Activated T-helper 1 cell treated with anti-CD3 and anti-CD28 coated beads, Interleukin-12 subunit alpha, Interleukin-12 subunit beta, Interleukin-2, Interleukin-4 antibody, amounts not matched to agents 30 ng/mL and 10 ng/mL and 1 ng/mL, durations not matched to agents 14 hours and 24 hours and 36 hours (primary cell): Measurements from ENCODE around the gene FRS3. TPM values are rescaled to one million over a fixed set of nuclear protein-coding genes. Genes with fewer than 3 reads are reported as not detected.

Experiments
- DNase-seq: peaks from one replicate; pipeline ENCODE4 v3.0.0; 2021; ENCODE audit warnings: low spot score
- H3K27ac Mint-ChIP-seq: one replicate; pipeline ENCODE4 v1.8.0; 2021; ENCODE audit warnings: mild to moderate bottlenecking, mixed read lengths
- H3K27me3 Mint-ChIP-seq: one replicate; pipeline ENCODE4 v1.8.0; 2022; ENCODE audit warnings: mild to moderate bottlenecking, moderate library complexity, mixed read lengths; ENCODE audit not compliant: insufficient read depth
- H3K36me3 Mint-ChIP-seq: one replicate; pipeline ENCODE4 v1.8.0; 2021; ENCODE audit warnings: low read depth, mixed read lengths
- H3K4me1 Mint-ChIP-seq: one replicate; pipeline ENCODE4 v1.8.0; 2021; ENCODE audit warnings: low read depth, mixed read lengths
- H3K4me3 Mint-ChIP-seq: one replicate; pipeline ENCODE4 v1.8.0; 2021; ENCODE audit warnings: mild to moderate bottlenecking, moderate library complexity, mixed read lengths
- H3K9me3 Mint-ChIP-seq: one replicate; pipeline ENCODE4 v1.8.0; 2021; ENCODE audit warnings: mixed read lengths
- intact Hi-C: fragments of 100-400 bp; cut with micrococcal nuclease; formaldehyde crosslinking; loops from one replicate; pipeline ENCODE4 v1.15.1; 2024
- total RNA-seq: library from RNA; stranded (reverse); gene quantifications from 2 replicates; pipeline ENCODE4 v1.2.3, GENCODE V29; 2022

FRS3 gene
- total RNA-seq, 1 donor from 2014 or later = 5.3 TPM

- intact Hi-C loops = no loop called here
- H3K4me1 Mint-ChIP-seq = no peaks in the 10 kb centered on the region
- no peak for DNase-seq
- no peak overlapping the region for H3K27ac Mint-ChIP-seq
- no peaks in the 10 kb centered on the region for H3K36me3 Mint-ChIP-seq
- peaks cover 19% of the 10 kb centered on the region for H3K27me3 Mint-ChIP-seq
- H3K9me3 Mint-ChIP-seq = no peaks in the 10 kb centered on the region
- H3K4me3 Mint-ChIP-seq = no peak overlapping the region
Observed at GRCh38 chr6:41757931-41758640, 21.6 kb downstream of the FRS3 start.

- Mint-ChIP-seq H3K4me1 (no peaks in the 10 kb centered on the region), H3K36me3 (no peaks in the 10 kb centered on the region), H3K9me3 (no peaks in the 10 kb centered on the region), H3K27me3 (peaks cover 20% of the 10 kb centered on the region), H3K4me3 (no peak overlapping the region), H3K27ac (no peak overlapping the region)
- no peak for DNase-seq
- intact Hi-C loops = no loop called here
Observed at GRCh38 chr6:41757271-41757670, 22.4 kb downstream of the FRS3 start.

GRCh38 chr6:41756354-41756753 lies 23.3 kb downstream of the FRS3 start:
- Mint-ChIP-seq H3K27me3 (peaks cover 20% of the 10 kb centered on the region), H3K9me3 (no peaks in the 10 kb centered on the region), H3K36me3 (no peaks in the 10 kb centered on the region), H3K4me1 (no peaks in the 10 kb centered on the region), H3K4me3 (no peak overlapping the region), H3K27ac (no peak overlapping the region)
- DNase-seq = no peak
- intact Hi-C loops = no loop called here

GRCh38 chr6:41755895-41756294 lies 23.8 kb downstream of the FRS3 start:
- Mint-ChIP-seq H3K9me3 (no peaks in the 10 kb centered on the region), H3K27me3 (peaks cover 20% of the 10 kb centered on the region), H3K27ac (no peak overlapping the region), H3K4me1 (no peaks in the 10 kb centered on the region), H3K36me3 (no peaks in the 10 kb centered on the region), H3K4me3 (no peak overlapping the region)
- DNase-seq = no peak
- intact Hi-C loops = no loop called here

GRCh38 chr6:41750374-41750773 lies 29.3 kb downstream of the FRS3 start:
- Mint-ChIP-seq H3K36me3 (no peaks in the 10 kb centered on the region), H3K4me1 (no peaks in the 10 kb centered on the region), H3K4me3 (no peak overlapping the region), H3K27ac (no peak overlapping the region), H3K27me3 (peaks cover 18% of the 10 kb centered on the region), H3K9me3 (no peaks in the 10 kb centered on the region)
- intact Hi-C loops = no loop called here
- DNase-seq = no peak

GRCh38 chr6:41748542-41748941 lies 31.2 kb downstream of the FRS3 start:
- intact Hi-C loops = no loop called here
- H3K27ac Mint-ChIP-seq = no peak overlapping the region
- H3K4me1 Mint-ChIP-seq = no peaks in the 10 kb centered on the region
- peaks cover 7% of the 10 kb centered on the region for H3K27me3 Mint-ChIP-seq
- H3K36me3 Mint-ChIP-seq = no peaks in the 10 kb centered on the region
- no peak overlapping the region for H3K4me3 Mint-ChIP-seq
- H3K9me3 Mint-ChIP-seq = no peaks in the 10 kb centered on the region
- no peak for DNase-seq

- H3K9me3 Mint-ChIP-seq = no peaks in the 10 kb centered on the region
- intact Hi-C loops = no loop called here
- DNase-seq = no peak
- H3K4me1 Mint-ChIP-seq = no peaks in the 10 kb centered on the region
- H3K27ac Mint-ChIP-seq = no peak overlapping the region
- peaks cover 4% of the 10 kb centered on the region for H3K27me3 Mint-ChIP-seq
- H3K36me3 Mint-ChIP-seq = no peaks in the 10 kb centered on the region
- no peak overlapping the region for H3K4me3 Mint-ChIP-seq
Observed at GRCh38 chr6:41748102-41748477, 31.6 kb downstream of the FRS3 start.

- Mint-ChIP-seq H3K4me1 (no peaks in the 10 kb centered on the region), H3K9me3 (no peaks in the 10 kb centered on the region), H3K36me3 (no peaks in the 10 kb centered on the region), H3K27me3 (peaks cover 3% of the 10 kb centered on the region), H3K4me3 (no peak within 1 kb of the TSS), H3K27ac (no peak within 1 kb of the TSS)
- intact Hi-C loops = no loop called here
- no peak for DNase-seq
Observed at GRCh38 chr6:41747256-41748101, 32.2 kb downstream of the FRS3 start, which contains the start of gene PGC. Gene PGC (minus strand): TSS chr6:41747397. CDS start chr6:41747334, 63 bp downstream.

- no peaks in the 10 kb centered on the region for H3K9me3 Mint-ChIP-seq
- H3K36me3 Mint-ChIP-seq = no peaks in the 10 kb centered on the region
- H3K4me1 Mint-ChIP-seq = no peaks in the 10 kb centered on the region
- H3K27ac Mint-ChIP-seq = no peak overlapping the region
- peaks cover 4% of the 10 kb centered on the region for H3K27me3 Mint-ChIP-seq
- no peak overlapping the region for H3K4me3 Mint-ChIP-seq
- intact Hi-C loops = no loop called here
- no peak for DNase-seq
Observed at GRCh38 chr6:41746107-41746506, 33.6 kb downstream of the FRS3 start.

- Mint-ChIP-seq H3K9me3 (no peaks in the 10 kb centered on the region), H3K4me3 (no peak overlapping the region), H3K27ac (no peak overlapping the region), H3K4me1 (no peaks in the 10 kb centered on the region), H3K27me3 (peaks cover 1% of the 10 kb centered on the region), H3K36me3 (no peaks in the 10 kb centered on the region)
- no peak for DNase-seq
- intact Hi-C loops = no loop called here
Observed at GRCh38 chr6:41744236-41744787, 35.4 kb downstream of the FRS3 start.

GRCh38 chr6:41743406-41744235 lies 36.1 kb downstream of the FRS3 start:
- H3K9me3 Mint-ChIP-seq = no peaks in the 10 kb centered on the region
- no peaks in the 10 kb centered on the region for H3K4me1 Mint-ChIP-seq
- intact Hi-C loops = no loop called here
- H3K27me3 Mint-ChIP-seq = peaks cover 1% of the 10 kb centered on the region
- DNase-seq = no peak
- no peak overlapping the region for H3K4me3 Mint-ChIP-seq
- no peak overlapping the region for H3K27ac Mint-ChIP-seq
- no peaks in the 10 kb centered on the region for H3K36me3 Mint-ChIP-seq

- no peak overlapping the region for H3K27ac Mint-ChIP-seq
- H3K36me3 Mint-ChIP-seq = no peaks in the 10 kb centered on the region
- H3K9me3 Mint-ChIP-seq = no peaks in the 10 kb centered on the region
- no peaks in the 10 kb centered on the region for H3K4me1 Mint-ChIP-seq
- no peak for DNase-seq
- intact Hi-C loops = no loop called here
- H3K27me3 Mint-ChIP-seq = peaks cover 1% of the 10 kb centered on the region
- no peak overlapping the region for H3K4me3 Mint-ChIP-seq
Observed at GRCh38 chr6:41741625-41742490, 37.8 kb downstream of the FRS3 start.
